Measurements from ENCODE around the gene TDP2.
A peak's percentile ranks its signal among the peaks of the same experiment; 100 is the strongest.
"Not testable (repeated sequence)": the region's sequence is repeated elsewhere in the genome, so short reads cannot be mapped to it uniquely, and the experiment has no call there.

TDP2 gene

GRCh38 chr6:24680582-24680981 is 13.9 kb upstream of the TDP2 start:
- no peak for DNase-seq (ENCODE audit: low read depth)

- DNase-seq (ENCODE audit: low read depth): not testable (repeated sequence)
Measured at GRCh38 chr6:24678792-24679352, 12.2 kb upstream of the TDP2 start.

GRCh38 chr6:24673625-24674024 is 6.9 kb upstream of the TDP2 start:
- no peak for DNase-seq (ENCODE audit: low read depth)

GRCh38 chr6:24672620-24673182 is 6.0 kb upstream of the TDP2 start:
- no peak for DNase-seq (ENCODE audit: low read depth)

- not testable (repeated sequence) for DNase-seq (ENCODE audit: low read depth)
Measured at GRCh38 chr6:24671077-24671476, 4.4 kb upstream of the TDP2 start.

- not testable (repeated sequence) for DNase-seq (ENCODE audit: low read depth)
Measured at GRCh38 chr6:24670492-24670891, 3.8 kb upstream of the TDP2 start.

- DNase-seq (ENCODE audit: low read depth): no peak
Measured at GRCh38 chr6:24668997-24669361, 2.3 kb upstream of the TDP2 start.

GRCh38 chr6:24668066-24668996 is 1.6 kb upstream of the TDP2 start:
- not testable (repeated sequence) for DNase-seq (ENCODE audit: low read depth)

- DNase-seq (ENCODE audit: low read depth): no peak
Measured at GRCh38 chr6:24667378-24667803, 692 bp upstream of the TDP2 start.

GRCh38 chr6:24666097-24666640 is 530 bp downstream of the TDP2 start:
- peak; percentile 18 for DNase-seq (ENCODE audit: low read depth)

GRCh38 chr6:24664046-24664987 is 2.4 kb downstream of the TDP2 start:
- DNase-seq (ENCODE audit: low read depth): no peak

GRCh38 chr6:24663189-24663588 is 3.5 kb downstream of the TDP2 start:
- DNase-seq (ENCODE audit: low read depth): no peak

GRCh38 chr6:24662236-24662635 is 4.5 kb downstream of the TDP2 start:
- no peak for DNase-seq (ENCODE audit: low read depth)

GRCh38 chr6:24661759-24662158 is 4.9 kb downstream of the TDP2 start:
- not testable (repeated sequence) for DNase-seq (ENCODE audit: low read depth)

- DNase-seq (ENCODE audit: low read depth): no peak
Measured at GRCh38 chr6:24660105-24660504, 6.6 kb downstream of the TDP2 start.

- no peak for DNase-seq (ENCODE audit: low read depth)
Measured at GRCh38 chr6:24659561-24659960, 7.1 kb downstream of the TDP2 start.

GRCh38 chr6:24658573-24659560 is 7.8 kb downstream of the TDP2 start:
- DNase-seq (ENCODE audit: low read depth): no peak

GRCh38 chr6:24655215-24655614 is 11.5 kb downstream of the TDP2 start:
- no peak for DNase-seq (ENCODE audit: low read depth)

- no peak for DNase-seq (ENCODE audit: low read depth)
Measured at GRCh38 chr6:24650365-24650764, 16.3 kb downstream of the TDP2 start.

GRCh38 chr6:24649691-24650090 is 17.0 kb downstream of the TDP2 start:
- no peak for DNase-seq (ENCODE audit: low read depth)

- no peak for DNase-seq (ENCODE audit: low read depth)
Measured at GRCh38 chr6:24648276-24648675, 18.4 kb downstream of the TDP2 start.

All from stimulated activated CD4-positive, alpha-beta T cell treated with anti-CD3 and anti-CD28 coated beads, Interleukin-2, amount 100 ng/mL, for 4 hours (primary cell).